ENCODE measurements around the gene QRICH2.
"Not testable (repeated sequence)": the region's sequence is repeated elsewhere in the genome, so short reads cannot be mapped to it uniquely, and the experiment has no call there.

Gene QRICH2

DNA sequence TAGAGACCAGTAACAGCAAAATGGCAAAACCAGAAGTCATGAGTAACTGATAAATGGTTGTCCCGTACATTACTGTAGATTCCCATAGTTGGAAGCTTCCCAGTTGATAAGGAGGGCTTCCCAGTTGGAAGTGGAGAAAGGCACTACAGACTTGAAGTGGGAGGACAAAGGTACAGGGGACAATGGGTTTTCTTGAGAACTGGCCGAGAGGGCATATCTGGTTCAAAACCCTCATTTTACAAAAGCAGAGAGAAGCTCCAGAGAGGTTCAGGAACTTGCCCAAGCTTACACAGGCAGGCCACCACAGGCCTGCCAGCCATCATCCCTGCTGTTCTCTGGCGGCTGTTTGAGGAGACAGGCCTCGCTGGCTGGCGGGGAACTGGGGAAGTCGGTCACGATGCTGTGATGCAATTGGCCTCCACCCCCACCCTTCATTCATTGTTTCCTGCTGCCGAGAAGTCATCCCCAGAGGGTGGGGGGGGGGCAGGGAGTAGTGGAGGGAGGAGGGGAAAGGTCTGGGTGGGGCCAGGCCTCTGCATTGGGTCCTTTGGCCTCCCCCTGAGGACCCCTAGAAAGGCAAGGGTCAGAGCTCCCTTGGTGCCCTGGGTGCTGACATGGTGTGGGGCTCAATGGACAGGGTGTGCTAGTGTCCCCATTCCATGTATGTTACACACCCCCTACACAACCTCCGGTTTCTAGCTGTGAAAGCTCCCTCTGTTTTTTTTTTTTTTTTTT, 39.9 kb downstream of the QRICH2 start:
- no peak overlapping the region for H4K12ac ChIP-seq (ENCODE audit: low read depth, low read length)
- H3K79me2 ChIP-seq (ENCODE audit: control insufficient read depth, insufficient read depth, low read length, poor library complexity), result peaks cover 6% of the 10 kb centered on the region
- H3K9me3 ChIP-seq (ENCODE audit: insufficient read depth, low read depth, low read length), result no peaks in the 10 kb centered on the region
- H3K36me3 ChIP-seq (ENCODE audit: control insufficient read depth in 1 of 2, insufficient read depth in 2 of 2, low read length in 2 of 2), result peaks cover 13 to 20% of the 10 kb centered on the region in 2 experiments
- peak overlapping the region; percentile 81 for H2BK120ac ChIP-seq (ENCODE audit: insufficient read depth, low read length, poor library complexity)
- H3K27ac ChIP-seq (ENCODE audit: low read depth, low read length), result peak overlapping the region; percentile 92
- no peaks in the 10 kb centered on the region for H3K27me3 ChIP-seq (ENCODE audit: insufficient read depth, low read length)
- H2AFZ ChIP-seq (ENCODE audit: insufficient read depth, low read length, poor library complexity), result no peak overlapping the region
- H3K9ac ChIP-seq (ENCODE audit: low read length), result peak overlapping the region; percentile 0
- peak overlapping the region; percentile 61 for H2BK12ac ChIP-seq (ENCODE audit: low read length)
- H4K91ac ChIP-seq (ENCODE audit: low read depth, low read length), result peak overlapping the region; percentile 20
- peak overlapping the region; percentile 37 for H3K4ac ChIP-seq (ENCODE audit: low read depth, low read length)
- DNase-seq, result peak; percentile 50 to 54
- H3K4me2 ChIP-seq (ENCODE audit: low read length), result peak overlapping the region; percentile 2
- H2BK5ac ChIP-seq (ENCODE audit: low read depth, low read length, poor library complexity), result peak overlapping the region; percentile 68
- H3K18ac ChIP-seq (ENCODE audit: low read length), result peak overlapping the region; percentile 43
- no peak overlapping the region for H2AK5ac ChIP-seq (ENCODE audit: low read length)
- H3K14ac ChIP-seq (ENCODE audit: low read length), result peak overlapping the region; percentile 62
- peaks cover 29 to 49% of the 10 kb centered on the region in 2 experiments for H3K4me1 ChIP-seq (ENCODE audit: control insufficient read depth in 1 of 2, insufficient read depth in 2 of 2, low read length in 2 of 2)
- H3K4me3 ChIP-seq (ENCODE audit: low read depth, low read length), result no peak overlapping the region
- peaks cover 29% of the 10 kb centered on the region for H3K79me1 ChIP-seq (ENCODE audit: low read length)
- H3K23ac ChIP-seq (ENCODE audit: low read length), result no peak overlapping the region
- H4K8ac ChIP-seq (ENCODE audit: low read depth, low read length), result peak overlapping the region; percentile 47
- no CpG with 5 or more reads among the region's 9 CpGs for WGBS (ENCODE audit: extremely low coverage, insufficient coverage, insufficient read length)

- H3K27me3 ChIP-seq (ENCODE audit: insufficient read depth, low read length), result not testable (repeated sequence)
These were observed 40.5 kb downstream of the QRICH2 start for GRCh38 chr17:76267581-76268001.

DNA sequence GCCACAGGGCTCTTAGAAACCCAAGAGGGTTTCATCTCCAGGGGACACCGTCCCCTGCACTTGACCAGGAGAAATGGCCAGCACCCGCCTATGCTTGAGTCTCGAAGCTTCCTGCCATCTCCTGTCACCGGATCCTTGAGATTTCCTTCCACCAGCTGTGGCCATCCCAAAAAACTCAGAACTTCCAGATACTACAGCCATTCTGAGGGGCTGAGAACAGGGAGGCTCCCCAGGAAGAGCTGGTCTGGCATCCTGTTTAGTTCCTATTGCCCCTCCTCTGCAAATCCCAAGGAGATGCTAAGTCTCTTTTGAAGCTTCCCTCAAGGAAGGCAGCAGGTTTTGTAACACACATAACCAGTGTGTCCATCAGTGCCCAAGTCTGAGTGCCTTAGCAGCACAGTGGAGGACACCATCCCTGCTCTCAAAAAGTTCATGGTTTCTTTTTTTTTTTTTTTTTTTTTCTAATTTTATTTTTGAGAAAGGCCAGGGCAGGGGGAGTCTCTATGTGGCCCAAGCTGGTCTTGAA, 41.0 kb downstream of the QRICH2 start:
- Histone ChIP-seq H4K12ac (ENCODE audit: low read depth, low read length) (no peak overlapping the region), H3K27me3 (ENCODE audit: insufficient read depth, low read length) (no peaks in the 10 kb centered on the region), H3K23ac (ENCODE audit: low read length) (no peak overlapping the region), H3K4me2 (ENCODE audit: low read length) (peak overlapping the region; percentile 76), H2BK5ac (ENCODE audit: low read depth, low read length, poor library complexity) (peak overlapping the region; percentile 38), H3K79me2 (ENCODE audit: control insufficient read depth, insufficient read depth, low read length, poor library complexity) (peaks cover 6% of the 10 kb centered on the region), H4K8ac (ENCODE audit: low read depth, low read length) (peak overlapping the region; percentile 51), H2AK5ac (ENCODE audit: low read length) (no peak overlapping the region), H3K14ac (ENCODE audit: low read length) (peak overlapping the region; percentile 42), H3K79me1 (ENCODE audit: low read length) (peaks cover 29% of the 10 kb centered on the region), H3K9me3 (ENCODE audit: insufficient read depth, low read depth, low read length) (no peaks in the 10 kb centered on the region), H3K4me3 (ENCODE audit: low read depth, low read length) (no peak overlapping the region), H3K9ac (ENCODE audit: low read length) (no peak overlapping the region), H2BK12ac (ENCODE audit: low read length) (peak overlapping the region; percentile 37), H3K36me3 (ENCODE audit: control insufficient read depth in 1 of 2, insufficient read depth in 2 of 2, low read length in 2 of 2) (peaks cover 13 to 20% of the 10 kb centered on the region in 2 experiments), H2AFZ (ENCODE audit: insufficient read depth, low read length, poor library complexity) (no peak overlapping the region), H3K27ac (ENCODE audit: low read depth, low read length) (peak overlapping the region; percentile 92), H3K4me1 (ENCODE audit: control insufficient read depth in 1 of 2, insufficient read depth in 2 of 2, low read length in 2 of 2) (peaks cover 34 to 52% of the 10 kb centered on the region in 2 experiments), H3K4ac (ENCODE audit: low read depth, low read length) (peak overlapping the region; percentile 35), H2BK120ac (ENCODE audit: insufficient read depth, low read length, poor library complexity) (peak overlapping the region; percentile 61), H3K18ac (ENCODE audit: low read length) (no peak overlapping the region), H4K91ac (ENCODE audit: low read depth, low read length) (peak overlapping the region; percentile 48)
- no CpG with 5 or more reads among the region's 4 CpGs for WGBS (ENCODE audit: extremely low coverage, insufficient coverage, insufficient read length)
- DNase-seq, result no peak

More at GRCh38 chr17:76267581-76268001, 40.5 kb downstream of the QRICH2 start:
- WGBS (ENCODE audit: extremely low coverage, insufficient coverage, insufficient read length), result no CpG with 5 or more reads among the region's 13 CpGs
- H4K8ac ChIP-seq (ENCODE audit: low read depth, low read length); H3K4ac ChIP-seq (ENCODE audit: low read depth, low read length); H3K4me3 ChIP-seq (ENCODE audit: low read depth, low read length); H3K79me2 ChIP-seq (ENCODE audit: control insufficient read depth, insufficient read depth, low read length, poor library complexity); H4K91ac ChIP-seq (ENCODE audit: low read depth, low read length); H3K4me2 ChIP-seq (ENCODE audit: low read length); DNase-seq; H3K23ac ChIP-seq (ENCODE audit: low read length); H2AFZ ChIP-seq (ENCODE audit: insufficient read depth, low read length, poor library complexity); H4K12ac ChIP-seq (ENCODE audit: low read depth, low read length); H2AK5ac ChIP-seq (ENCODE audit: low read length); H3K14ac ChIP-seq (ENCODE audit: low read length); H3K9ac ChIP-seq (ENCODE audit: low read length); H2BK12ac ChIP-seq (ENCODE audit: low read length); H3K9me3 ChIP-seq (ENCODE audit: insufficient read depth, low read depth, low read length); H3K18ac ChIP-seq (ENCODE audit: low read length): not testable (repeated sequence)
- peak overlapping the region; percentile 68 for H2BK5ac ChIP-seq (ENCODE audit: low read depth, low read length, poor library complexity)
- peak overlapping the region; percentile 92 for H3K27ac ChIP-seq (ENCODE audit: low read depth, low read length)
- H2BK120ac ChIP-seq (ENCODE audit: insufficient read depth, low read length, poor library complexity), result peak overlapping the region; percentile 81
- peaks cover 13 to 20% of the 10 kb centered on the region in 2 experiments for H3K36me3 ChIP-seq (ENCODE audit: control insufficient read depth in 1 of 2, insufficient read depth in 2 of 2, low read length in 2 of 2)
- H3K79me1 ChIP-seq (ENCODE audit: low read length), result peaks cover 29% of the 10 kb centered on the region
- peaks cover 35 to 54% of the 10 kb centered on the region in 2 experiments for H3K4me1 ChIP-seq (ENCODE audit: control insufficient read depth in 1 of 2, insufficient read depth in 2 of 2, low read length in 2 of 2)

DNA sequence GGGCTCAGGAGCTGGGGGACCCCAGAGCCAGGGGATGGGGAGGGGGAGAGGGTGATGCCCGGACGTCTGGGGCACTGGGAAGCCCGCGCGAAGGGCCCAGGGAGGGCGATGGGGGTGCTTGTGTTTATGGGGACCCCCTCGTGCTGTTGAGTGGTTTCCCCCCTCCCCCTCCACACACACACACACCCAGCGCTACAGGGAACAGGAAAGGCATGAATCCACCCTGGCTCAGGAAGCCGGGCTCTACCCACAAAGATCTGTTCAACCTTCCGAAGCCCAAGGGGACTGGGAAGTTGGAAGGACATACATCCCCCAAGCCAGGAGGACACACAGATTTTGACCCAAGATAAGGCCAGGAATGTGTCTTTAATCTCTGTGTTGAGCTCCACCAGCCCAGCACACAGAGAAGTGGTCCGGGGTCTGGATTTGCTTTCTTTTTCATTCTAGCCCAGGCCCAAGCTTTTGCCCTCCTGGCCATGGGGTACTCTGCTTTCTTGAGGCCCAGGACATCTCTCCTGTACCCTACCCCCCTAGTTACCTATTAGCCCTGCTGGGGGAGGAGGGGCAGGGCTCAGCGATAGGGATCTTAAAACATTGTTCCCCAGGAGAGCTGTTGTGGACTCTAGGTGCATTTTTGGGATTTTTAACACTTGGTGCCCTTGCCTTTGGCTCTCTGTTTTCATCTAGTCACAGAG, 41.7 kb downstream of the QRICH2 start:
- Histone ChIP-seq H3K4me1 (ENCODE audit: control insufficient read depth in 1 of 2, insufficient read depth in 2 of 2, low read length in 2 of 2) (peaks cover 40 to 53% of the 10 kb centered on the region in 2 experiments), H3K18ac (ENCODE audit: low read length) (peak overlapping the region; percentile 74), H2BK5ac (ENCODE audit: low read depth, low read length, poor library complexity) (peak overlapping the region; percentile 58), H3K9ac (ENCODE audit: low read length) (peak overlapping the region; percentile 16), H2AFZ (ENCODE audit: insufficient read depth, low read length, poor library complexity) (no peak overlapping the region), H3K79me1 (ENCODE audit: low read length) (peaks cover 35% of the 10 kb centered on the region), H4K12ac (ENCODE audit: low read depth, low read length) (peak overlapping the region; percentile 25), H3K4me3 (ENCODE audit: low read depth, low read length) (peak overlapping the region; percentile 97), H4K8ac (ENCODE audit: low read depth, low read length) (peak overlapping the region; percentile 68), H3K36me3 (ENCODE audit: control insufficient read depth in 1 of 2, insufficient read depth in 2 of 2, low read length in 2 of 2) (peaks cover 13 to 19% of the 10 kb centered on the region in 2 experiments), H2BK120ac (ENCODE audit: insufficient read depth, low read length, poor library complexity) (no peak overlapping the region), H3K79me2 (ENCODE audit: control insufficient read depth, insufficient read depth, low read length, poor library complexity) (peaks cover 6% of the 10 kb centered on the region), H3K14ac (ENCODE audit: low read length) (peak overlapping the region; percentile 63), H3K27me3 (ENCODE audit: insufficient read depth, low read length) (no peaks in the 10 kb centered on the region), H3K27ac (ENCODE audit: low read depth, low read length) (peak overlapping the region; percentile 92), H3K4ac (ENCODE audit: low read depth, low read length) (peak overlapping the region; percentile 32), H3K4me2 (ENCODE audit: low read length) (peak overlapping the region; percentile 76), H3K23ac (ENCODE audit: low read length) (no peak overlapping the region), H2BK12ac (ENCODE audit: low read length) (no peak overlapping the region), H2AK5ac (ENCODE audit: low read length) (peak overlapping the region; percentile 59), H3K9me3 (ENCODE audit: insufficient read depth, low read depth, low read length) (no peaks in the 10 kb centered on the region), H4K91ac (ENCODE audit: low read depth, low read length) (peak overlapping the region; percentile 81)
- no CpG with 5 or more reads among the region's 12 CpGs for WGBS (ENCODE audit: extremely low coverage, insufficient coverage, insufficient read length)
- DNase-seq, result peak in 1 of 2 donors; percentile 33

Measured in trophoblast cell (in vitro differentiated cells and primary cell).